ENCODE measurements around the gene PTGES2.
A peak's percentile ranks its signal among the peaks of the same experiment; 100 is the strongest.

PTGES2 gene

GRCh38 chr9:128127568-128127989 is at the start of gene PTGES2:
Gene PTGES2 (minus strand): TSS chr9:128127729. CDS start chr9:128127717, 12 bp downstream.
- peak; percentile 75 for DNase-seq (ENCODE audit: low spot score)

- DNase-seq (ENCODE audit: low spot score): no peak
Observed at GRCh38 chr9:128175726-128176125, 48.2 kb upstream of the PTGES2 start.

- no peak for DNase-seq (ENCODE audit: low spot score)
Observed at GRCh38 chr9:128175102-128175563, 47.6 kb upstream of the PTGES2 start.

- no peak for DNase-seq (ENCODE audit: low spot score)
Observed at GRCh38 chr9:128174062-128174461, 46.5 kb upstream of the PTGES2 start.

DNA sequence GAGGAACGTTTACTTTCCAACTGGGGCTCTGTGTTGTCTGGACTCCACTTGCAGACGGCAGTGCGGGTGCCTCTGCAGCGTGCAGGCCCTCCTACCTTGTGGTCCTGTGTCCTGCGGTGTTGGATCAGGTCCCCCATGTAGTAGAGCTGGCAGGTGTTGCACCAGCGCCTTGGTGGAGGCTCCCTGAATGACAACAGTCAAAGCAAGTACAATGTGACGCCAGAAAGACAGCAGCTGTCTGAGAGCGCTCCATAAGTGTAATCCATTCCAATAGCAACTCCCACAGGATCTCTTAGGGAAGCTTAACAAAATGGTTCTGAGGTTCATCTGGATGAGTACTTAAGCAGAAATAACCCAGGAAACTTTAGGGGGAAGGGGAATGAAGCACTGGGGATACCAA is 42.4 kb upstream of the PTGES2 start:
- DNase-seq (ENCODE audit: low spot score): no peak

DNA sequence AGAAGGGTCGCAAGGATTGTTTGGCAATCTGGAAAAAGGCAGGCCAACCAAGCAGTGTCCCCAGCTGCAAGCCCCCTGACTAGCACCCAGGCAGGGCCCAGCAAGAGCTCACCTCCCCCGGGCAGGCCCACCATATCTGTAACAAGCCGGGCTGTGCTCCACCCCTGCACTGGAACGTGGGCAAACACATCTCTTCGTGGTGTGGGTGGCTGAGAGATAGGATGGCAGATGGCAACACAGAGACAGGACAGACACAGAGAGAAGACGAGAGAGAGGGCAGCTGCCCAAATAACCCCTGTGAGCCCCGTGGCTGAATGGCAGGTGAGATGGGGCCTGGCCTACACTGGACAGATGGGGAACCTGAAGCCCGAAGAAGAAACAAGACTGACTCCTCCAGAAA is 42.0 kb upstream of the PTGES2 start:
- no peak for DNase-seq (ENCODE audit: low spot score)

- DNase-seq (ENCODE audit: low spot score): no peak
Observed at GRCh38 chr9:128168731-128169308, 41.3 kb upstream of the PTGES2 start.

DNA sequence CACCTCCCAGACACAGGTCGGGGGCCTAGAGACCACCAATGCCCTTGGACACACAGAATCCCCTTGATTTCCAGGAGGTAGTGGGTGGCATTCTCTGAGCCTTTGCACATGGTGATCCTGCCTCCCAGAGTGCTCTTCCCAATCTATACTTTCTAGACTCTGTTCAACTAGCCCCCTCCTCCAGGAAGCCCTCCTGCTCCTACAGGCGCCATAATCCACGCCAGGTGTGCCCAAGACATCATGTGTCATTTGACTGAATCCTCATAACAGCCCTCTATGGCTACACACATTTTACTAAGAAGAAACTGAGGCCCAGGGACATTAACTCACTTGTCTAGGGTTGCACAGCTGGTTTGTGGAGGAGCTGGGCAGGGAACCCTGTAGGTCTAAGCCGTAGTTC is 39.7 kb upstream of the PTGES2 start:
- no peak for DNase-seq (ENCODE audit: low spot score)

- no peak for DNase-seq (ENCODE audit: low spot score)
Observed at GRCh38 chr9:128166169-128166568, 38.6 kb upstream of the PTGES2 start.

GRCh38 chr9:128164307-128164885 is 36.9 kb upstream of the PTGES2 start:
- DNase-seq (ENCODE audit: low spot score): no peak

- no peak for DNase-seq (ENCODE audit: low spot score)
Observed at GRCh38 chr9:128163523-128164306, 36.2 kb upstream of the PTGES2 start.

DNA sequence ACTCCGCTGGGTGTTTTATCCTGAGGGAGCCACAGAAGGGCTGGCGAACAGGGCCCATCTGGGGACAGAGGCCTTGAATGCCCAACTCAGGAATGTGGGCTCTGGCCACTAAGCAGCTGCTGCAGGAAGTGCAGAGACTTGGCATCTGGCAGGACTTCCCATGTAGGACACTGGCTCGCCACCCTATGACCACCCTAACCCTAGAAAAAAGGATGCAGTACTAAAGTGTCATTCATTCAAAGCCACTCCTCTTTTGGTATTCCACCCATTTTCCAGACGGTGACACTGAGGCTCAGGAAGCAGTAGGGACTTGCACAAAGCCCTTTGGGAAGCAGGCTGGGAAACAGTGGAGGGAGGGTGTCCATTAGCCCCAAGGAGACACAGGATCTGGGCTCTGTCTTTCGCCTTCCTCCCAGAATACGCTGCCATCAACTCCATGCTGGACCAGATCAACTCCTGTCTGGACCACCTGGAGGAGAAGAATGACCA is 35.5 kb upstream of the PTGES2 start:
- no peak for DNase-seq (ENCODE audit: low spot score)

DNA sequence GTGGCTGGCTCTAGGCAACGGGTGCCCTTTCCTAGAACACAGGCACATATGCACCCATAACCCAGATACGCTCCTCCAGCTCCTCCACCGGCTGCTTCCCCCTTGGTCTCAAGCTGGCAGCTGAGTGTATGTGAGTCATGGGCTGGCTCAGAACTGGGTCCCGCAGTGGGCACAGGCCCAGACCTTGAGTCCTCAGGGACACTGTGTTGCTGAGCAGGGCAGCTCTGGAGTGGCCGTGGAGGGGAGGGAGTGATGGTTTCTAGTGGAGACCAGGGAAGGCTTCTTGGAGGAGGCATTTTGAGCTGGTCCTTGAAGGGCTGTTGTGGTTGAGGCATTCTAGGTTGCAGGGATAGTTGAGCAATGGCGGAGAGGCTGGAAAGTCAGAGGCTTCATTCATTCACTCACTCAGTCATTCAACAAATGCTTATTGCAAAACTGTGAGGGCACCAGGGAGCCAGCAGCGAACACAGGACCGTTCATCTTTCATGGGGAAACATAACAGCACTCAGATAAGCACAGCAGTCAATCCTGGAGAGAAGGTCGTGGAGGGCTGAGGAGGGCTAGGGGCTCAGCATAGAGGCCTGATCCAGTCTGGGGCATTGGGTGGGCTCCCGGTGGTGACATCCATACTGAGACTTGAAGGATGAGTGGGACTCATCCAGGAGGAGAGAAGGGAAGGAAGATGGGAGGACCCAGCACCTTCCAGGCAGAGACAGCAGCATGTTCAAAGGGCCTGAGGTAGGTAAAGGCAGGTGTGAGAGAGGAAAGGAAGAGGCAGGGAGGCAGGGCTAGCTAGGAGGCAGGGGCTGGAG is 34.9 kb upstream of the PTGES2 start:
- DNase-seq (ENCODE audit: low spot score): no peak

GRCh38 chr9:128161215-128161902 is 33.8 kb upstream of the PTGES2 start:
- DNase-seq (ENCODE audit: low spot score): no peak

DNA sequence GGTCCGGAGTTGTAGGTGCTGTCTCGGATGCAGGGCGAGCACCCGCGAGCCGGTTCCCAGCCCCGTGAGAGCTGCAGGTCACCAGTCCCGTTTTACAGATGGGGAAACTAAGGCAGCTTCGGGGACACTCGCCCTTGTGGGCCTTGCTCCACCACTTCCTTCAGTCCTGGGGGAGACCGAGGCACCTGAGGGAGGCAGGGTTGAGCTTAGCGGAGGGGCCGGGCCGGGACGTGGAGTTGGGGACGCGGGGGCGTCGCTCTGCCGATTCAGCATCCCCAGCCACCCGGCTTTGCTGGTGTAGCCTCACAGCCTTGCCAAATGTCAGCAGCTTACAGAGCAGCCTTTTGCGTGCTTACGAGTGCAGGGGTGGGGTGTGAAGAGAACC is 33.1 kb upstream of the PTGES2 start:
- DNase-seq (ENCODE audit: low spot score): no peak

GRCh38 chr9:128159784-128160602 is 32.5 kb upstream of the PTGES2 start, which contains the start of gene BBLN:
Gene BBLN (plus strand): TSS chr9:128160265. CDS start chr9:128160408, 143 bp downstream.
- peak; percentile 93 for DNase-seq (ENCODE audit: low spot score)

DNA sequence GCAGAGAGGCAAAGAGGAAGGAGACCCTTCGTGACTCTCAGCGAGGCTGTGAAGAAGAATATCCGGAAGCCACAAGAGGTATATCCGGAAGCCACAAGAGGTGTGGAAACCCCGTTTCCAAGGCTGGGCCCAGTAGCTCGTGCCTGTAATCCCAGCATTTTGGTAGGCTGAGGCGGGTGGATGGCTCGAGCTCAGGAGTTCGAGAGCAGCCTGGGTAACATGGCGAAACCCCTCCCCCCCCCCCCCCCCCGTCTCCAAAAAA is 31.9 kb upstream of the PTGES2 start:
- DNase-seq (ENCODE audit: low spot score): no peak

GRCh38 chr9:128155736-128156500 is 28.4 kb upstream of the PTGES2 start:
- no peak for DNase-seq (ENCODE audit: low spot score)

DNA sequence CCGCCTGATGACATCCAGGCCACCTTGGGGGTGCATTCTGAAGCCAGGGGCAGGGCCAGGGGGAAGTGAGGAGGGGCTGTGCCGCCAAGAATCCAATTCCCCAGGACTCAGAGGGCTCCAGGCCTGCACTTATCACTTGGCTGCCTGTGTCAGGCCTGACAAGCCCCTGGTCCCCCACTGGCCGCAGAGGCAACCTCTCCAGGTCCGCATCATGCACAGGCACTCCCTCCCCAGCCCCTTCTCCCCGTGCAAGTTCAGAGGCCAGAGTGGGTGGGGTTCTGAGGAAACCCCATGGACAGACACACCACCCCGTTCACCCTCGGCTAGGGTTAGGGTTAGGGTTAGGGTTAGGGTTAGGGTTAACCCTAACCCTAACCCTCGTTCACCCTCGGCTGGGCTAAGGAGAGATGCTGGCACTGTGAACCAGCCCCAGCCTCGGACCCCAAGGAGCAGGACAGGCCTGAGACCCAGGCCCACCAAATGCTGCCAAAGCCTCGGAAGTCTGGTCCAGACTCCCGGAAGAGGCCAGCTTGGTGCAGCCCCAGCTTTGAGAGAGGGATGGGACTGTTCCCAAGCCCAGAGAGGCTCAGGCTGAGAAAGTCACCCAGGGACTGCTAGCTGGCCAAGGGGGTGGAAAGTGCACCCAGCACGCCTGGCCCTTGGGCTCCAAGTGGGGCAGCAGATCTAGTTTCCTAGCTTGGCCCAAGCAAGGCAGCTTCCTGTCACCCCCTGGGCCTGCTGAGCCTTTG is 26.6 kb upstream of the PTGES2 start:
- no peak for DNase-seq (ENCODE audit: low spot score)

All from kidney capillary endothelial cell (primary cell).